Breast epithelium (tissue), 4 donors: ENCODE data around the gene MYO6. TPM values are rescaled to one million over a fixed set of nuclear protein-coding genes. Genes with fewer than 3 reads are reported as not detected.

Experiments
- DNase-seq, 2 donors: peaks; one replicate each; pipeline ENCODE4 v3.0.0-alpha.2; 2019; ENCODE audit warnings: low spot score in 2 of 2
- H3K27ac ChIP-seq, 2 donors: fragments of 200-600 bp; sonication (generic) in 1 of 2; one replicate each; pipeline ENCODE4 v1.5.1; 2016 to 2019; ENCODE audit warnings: mild to moderate bottlenecking in 1 of 2
- H3K27me3 ChIP-seq, 2 donors: fragments of 200-600 bp; sonication (generic) in 1 of 2; one replicate each; pipeline versions ENCODE4 v1.5.1 to v1.6.0; 2017 to 2019; ENCODE audit warnings: control low read depth in 1 of 2, mild to moderate bottlenecking in 1 of 2
- H3K36me3 ChIP-seq: fragments of 200-600 bp; one replicate; pipeline ENCODE4 v1.5.1; 2019
- H3K4me1 ChIP-seq, 2 donors: fragments of 200-600 bp; sonication (generic); one replicate each; pipeline ENCODE4 v1.5.1; 2016 to 2019; ENCODE audit warnings: control low read depth in 1 of 2
- H3K4me3 ChIP-seq, 3 donors: fragments of 200-600 bp; sonication (generic); 1 replicate in 2 of 3; 2 replicates in 1 of 3; pipeline ENCODE4 v1.5.1; 2016 to 2019; ENCODE audit warnings: mild to moderate bottlenecking in 3 of 3, moderate library complexity in 2 of 3
- H3K9me3 ChIP-seq, 2 donors: fragments of 200-600 bp; sonication (generic) in 1 of 2; one replicate each; pipeline ENCODE4 v1.5.1; 2016 to 2019; ENCODE audit warnings: control low read depth in 1 of 2
- POLR2A ChIP-seq: fragments of 450-650 bp; IDR thresholded peaks from one replicate; pipeline ENCODE4 v1.6.1; 2016; ENCODE audit warnings: antibody characterized with exemption, mild to moderate bottlenecking, moderate library complexity
- POLR2AphosphoS5 ChIP-seq, 3 donors: sonication (generic); formaldehyde crosslinking; IDR thresholded peaks; one replicate each; pipeline ENCODE4 v1.6.1; 2017; ENCODE audit warnings: antibody characterized with exemption in 3 of 3
- intact Hi-C: fragments of 100-400 bp; cut with DNase I; formaldehyde crosslinking; loops from one replicate; pipeline ENCODE4 v1.15.1; 2023; ENCODE audit warnings: low total_unique reads
- total RNA-seq, 3 donors: library from RNA; depleted of rRNA; stranded (reverse); fragments of >200 nt; gene quantifications; one replicate each; pipeline ENCODE4 v1.1.0, GENCODE V29; 2016
- TF ChIP-seq, protein P1 (sequence below), 3 donors: fragments of 450-650 bp; IDR thresholded peaks; one replicate each; pipeline ENCODE4 v1.5.1; 2016 to 2017; ENCODE audit warnings: antibody characterized with exemption in 3 of 3, mild to moderate bottlenecking in 3 of 3, moderate library complexity in 3 of 3

MYO6 gene
- total RNA-seq, 3 donors from 2014 or later, result 21.8 to 143 (median 89.5) TPM

DNA sequence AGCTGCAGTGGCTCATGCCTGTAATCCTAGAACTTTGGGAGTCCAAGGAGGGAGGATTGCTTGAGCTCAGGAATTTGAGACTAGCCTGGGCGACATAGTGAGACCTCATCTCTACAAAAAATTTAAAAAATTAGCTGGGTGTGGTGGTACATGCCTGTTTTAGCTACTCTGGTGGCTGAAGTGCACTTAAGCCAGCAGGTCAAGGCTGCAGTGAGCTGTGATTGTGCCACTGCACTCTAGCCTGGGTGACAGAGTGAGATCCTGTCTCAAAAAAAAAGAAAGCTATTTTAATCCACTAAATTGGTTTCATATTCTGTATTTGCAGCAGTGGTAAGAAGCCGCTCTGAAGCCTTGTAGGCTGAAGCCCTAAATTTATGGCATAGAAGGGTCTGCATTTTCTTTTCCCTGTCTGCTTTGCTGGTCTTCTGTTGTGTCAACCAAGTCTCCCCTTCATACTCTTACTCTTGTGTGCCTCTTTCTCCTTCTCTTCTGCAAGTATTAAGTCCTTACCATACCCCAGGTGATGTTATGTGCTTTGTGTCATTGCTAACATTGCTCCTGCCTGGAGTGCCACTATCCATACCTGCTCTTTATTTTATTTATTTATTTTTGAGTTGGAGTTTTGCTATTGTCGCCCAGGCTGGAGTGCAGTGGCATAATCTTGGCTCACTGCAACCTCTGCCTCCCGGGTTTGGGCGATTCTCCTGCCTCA, 70.9 kb downstream of the MYO6 start:
- intact Hi-C loops, result no loop called here
- Histone ChIP-seq H3K36me3 (no peaks in the 10 kb centered on the region), H3K4me3 (no peak overlapping the region), H3K4me1 (peaks cover 0 to 4% of the 10 kb centered on the region in 2 donors), H3K27ac (no peak overlapping the region), H3K9me3 (no peaks in the 10 kb centered on the region), H3K27me3 (no peaks in the 10 kb centered on the region)
- TF ChIP-seq, protein P1, sequence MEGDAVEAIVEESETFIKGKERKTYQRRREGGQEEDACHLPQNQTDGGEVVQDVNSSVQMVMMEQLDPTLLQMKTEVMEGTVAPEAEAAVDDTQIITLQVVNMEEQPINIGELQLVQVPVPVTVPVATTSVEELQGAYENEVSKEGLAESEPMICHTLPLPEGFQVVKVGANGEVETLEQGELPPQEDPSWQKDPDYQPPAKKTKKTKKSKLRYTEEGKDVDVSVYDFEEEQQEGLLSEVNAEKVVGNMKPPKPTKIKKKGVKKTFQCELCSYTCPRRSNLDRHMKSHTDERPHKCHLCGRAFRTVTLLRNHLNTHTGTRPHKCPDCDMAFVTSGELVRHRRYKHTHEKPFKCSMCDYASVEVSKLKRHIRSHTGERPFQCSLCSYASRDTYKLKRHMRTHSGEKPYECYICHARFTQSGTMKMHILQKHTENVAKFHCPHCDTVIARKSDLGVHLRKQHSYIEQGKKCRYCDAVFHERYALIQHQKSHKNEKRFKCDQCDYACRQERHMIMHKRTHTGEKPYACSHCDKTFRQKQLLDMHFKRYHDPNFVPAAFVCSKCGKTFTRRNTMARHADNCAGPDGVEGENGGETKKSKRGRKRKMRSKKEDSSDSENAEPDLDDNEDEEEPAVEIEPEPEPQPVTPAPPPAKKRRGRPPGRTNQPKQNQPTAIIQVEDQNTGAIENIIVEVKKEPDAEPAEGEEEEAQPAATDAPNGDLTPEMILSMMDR (IDR thresholded peaks at IDR 0.05), result no peak
- TF ChIP-seq POLR2AphosphoS5 (IDR thresholded peaks at IDR 0.05) (no peak), POLR2A (no peak)
- no peak for DNase-seq

DNA sequence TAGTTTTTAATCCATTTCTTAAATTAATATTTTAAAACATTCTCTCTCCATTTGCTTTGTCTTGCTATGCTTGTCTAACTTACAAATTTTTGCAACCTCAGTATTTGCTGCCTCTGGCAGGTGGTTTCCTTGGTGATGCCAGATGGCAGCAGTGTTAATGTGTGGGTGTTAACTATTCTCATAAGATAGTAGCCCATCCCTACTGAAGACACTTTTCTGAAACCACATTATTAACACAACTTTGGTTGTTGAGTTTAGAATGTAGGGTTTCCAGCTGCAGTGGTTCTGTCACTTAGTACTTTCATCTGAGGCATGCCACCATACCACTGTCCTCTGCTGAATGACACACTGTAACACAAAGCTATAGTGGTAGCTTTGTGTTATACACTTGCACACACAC, 75.1 kb downstream of the MYO6 start:
- no peaks in the 10 kb centered on the region for H3K27me3 ChIP-seq
- TF ChIP-seq POLR2A (no peak), POLR2AphosphoS5 (IDR thresholded peaks at IDR 0.05) (no peak)
- TF ChIP-seq, protein P1 (IDR thresholded peaks at IDR 0.05), result no peak
- no peaks in the 10 kb centered on the region for H3K4me1 ChIP-seq
- no peaks in the 10 kb centered on the region for H3K9me3 ChIP-seq
- H3K36me3 ChIP-seq, result no peaks in the 10 kb centered on the region
- no peak overlapping the region for H3K4me3 ChIP-seq
- H3K27ac ChIP-seq, result no peak overlapping the region
- intact Hi-C loops, result no loop called here
- no peak for DNase-seq

DNA sequence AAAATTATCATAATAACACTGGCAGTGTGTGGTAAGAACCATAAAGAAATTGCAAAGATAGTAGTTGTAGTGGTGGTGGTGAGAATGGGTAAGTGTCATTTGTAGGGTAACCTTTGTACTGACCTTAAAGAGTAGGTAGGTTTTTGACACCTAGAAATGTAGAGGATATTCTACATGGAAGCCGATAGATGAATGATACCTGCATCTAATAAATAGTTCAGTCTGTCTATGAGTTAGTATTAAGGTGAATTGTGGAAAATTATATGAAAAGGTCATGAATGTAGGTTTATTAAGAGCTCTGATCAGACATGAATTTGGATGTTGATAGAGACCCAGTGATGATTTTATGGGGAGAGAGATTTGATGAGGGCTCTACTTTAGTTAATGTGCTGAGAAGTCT, 78.1 kb downstream of the MYO6 start:
- Histone ChIP-seq H3K4me1 (no peaks in the 10 kb centered on the region), H3K9me3 (no peaks in the 10 kb centered on the region), H3K27ac (no peak overlapping the region), H3K4me3 (no peak overlapping the region), H3K36me3 (no peaks in the 10 kb centered on the region), H3K27me3 (no peaks in the 10 kb centered on the region)
- intact Hi-C loops, result no loop called here
- TF ChIP-seq POLR2A (no peak), POLR2AphosphoS5 (IDR thresholded peaks at IDR 0.05) (no peak)
- TF ChIP-seq, protein P1 (IDR thresholded peaks at IDR 0.05), result no peak
- no peak for DNase-seq

DNA sequence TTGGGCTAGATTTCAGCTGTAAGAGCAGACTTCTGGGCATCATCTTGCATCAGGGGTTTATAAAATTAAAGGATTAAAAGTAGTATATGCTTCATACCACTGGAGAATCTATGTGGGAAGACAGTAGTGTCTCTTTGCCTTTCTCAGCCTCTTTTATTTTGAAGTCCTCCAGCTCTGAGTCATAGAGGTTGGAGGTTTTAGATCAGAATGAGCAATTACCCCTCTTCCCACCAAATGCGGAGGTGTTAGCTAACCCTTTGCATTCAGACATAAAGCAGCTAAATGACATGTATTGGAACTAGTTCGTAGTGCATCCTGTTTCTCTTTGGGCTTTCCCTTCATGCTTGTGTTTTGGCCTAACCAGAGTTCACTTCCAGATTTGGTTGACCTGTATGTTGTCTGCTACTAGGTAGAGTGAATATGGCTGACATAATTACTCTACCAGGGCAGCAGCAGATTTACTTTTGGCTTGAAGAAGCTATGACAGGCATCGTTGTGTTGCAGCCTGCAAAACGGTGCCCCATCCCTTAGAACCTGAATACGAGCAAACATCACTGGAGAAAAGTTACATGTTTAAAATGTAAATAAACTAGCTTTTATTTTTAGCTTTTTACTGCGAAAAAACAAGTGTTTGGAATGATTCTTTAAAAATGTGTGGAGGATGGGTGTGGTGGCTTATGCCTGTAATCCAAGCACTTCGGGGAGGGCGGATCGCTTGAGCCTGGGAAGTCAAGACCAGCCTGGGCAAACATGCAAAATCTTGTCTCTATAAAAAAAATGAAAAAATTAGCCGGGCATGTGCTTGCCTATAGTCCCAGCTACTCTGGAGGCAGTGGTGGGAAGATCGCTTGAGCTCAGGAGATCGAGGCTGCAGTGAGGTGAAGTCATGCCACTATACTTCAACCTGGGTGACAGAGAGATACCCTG, 82.2 kb downstream of the MYO6 start:
- no peak overlapping the region for H3K4me3 ChIP-seq
- H3K27me3 ChIP-seq, result no peaks in the 10 kb centered on the region
- intact Hi-C loops, result no loop called here
- H3K9me3 ChIP-seq, result no peaks in the 10 kb centered on the region
- H3K4me1 ChIP-seq, result no peaks in the 10 kb centered on the region
- peaks cover 3% of the 10 kb centered on the region for H3K36me3 ChIP-seq
- DNase-seq, result no peak
- no peak overlapping the region for H3K27ac ChIP-seq
- TF ChIP-seq, protein P1 (IDR thresholded peaks at IDR 0.05), result no peak
- TF ChIP-seq POLR2A, result no peak
- no peak for TF ChIP-seq POLR2AphosphoS5 (IDR thresholded peaks at IDR 0.05)

DNA sequence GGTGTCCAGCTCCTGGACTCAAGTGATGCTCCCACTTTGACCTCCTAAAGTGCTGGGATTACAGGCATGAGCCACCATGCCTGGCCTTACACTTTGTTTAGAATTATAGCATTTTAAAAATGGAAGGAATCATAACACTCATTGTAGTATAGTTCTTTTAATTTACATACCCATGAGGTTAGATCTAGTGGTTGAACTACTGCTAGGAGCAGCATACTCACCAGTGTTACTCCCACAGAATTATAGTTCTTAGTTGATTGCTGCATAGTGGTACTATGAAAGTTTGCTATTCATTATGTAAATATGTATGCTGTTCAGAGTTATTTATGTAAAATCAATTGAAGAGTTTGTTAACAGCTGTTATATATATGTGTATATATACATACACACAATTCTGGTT, 85.4 kb downstream of the MYO6 start:
- no peak for DNase-seq
- H3K27ac ChIP-seq, result no peak overlapping the region
- no peaks in the 10 kb centered on the region for H3K4me1 ChIP-seq
- intact Hi-C loops, result no loop called here
- H3K27me3 ChIP-seq, result no peaks in the 10 kb centered on the region
- H3K9me3 ChIP-seq, result no peaks in the 10 kb centered on the region
- H3K4me3 ChIP-seq, result no peak overlapping the region
- peaks cover 3% of the 10 kb centered on the region for H3K36me3 ChIP-seq
- TF ChIP-seq POLR2AphosphoS5 (IDR thresholded peaks at IDR 0.05) (no peak), POLR2A (no peak)
- TF ChIP-seq, protein P1 (IDR thresholded peaks at IDR 0.05), result no peak
